Smooth muscle cell (in vitro differentiated cells): ENCODE measurements around the gene AASS. TPM values are rescaled to one million over a fixed set of nuclear protein-coding genes. Genes with fewer than 3 reads are reported as not detected.

Source experiments
- DNase-seq: peaks from one replicate; lab custom pipeline; 2025; ENCODE audit not compliant: unreplicated experiment; lab: John Stamatoyannopoulos, UW
- H2AFZ ChIP-seq: fragments of 200-600 bp; sonication (generic); 2 replicates; pipeline ENCODE4 v1.6.0; 2016; ENCODE audit warnings: antibody characterized with exemption, low read depth, mild to moderate bottlenecking
- H3F3A ChIP-seq: fragments of 200-600 bp; sonication (generic); 2 replicates; pipeline ENCODE4 v1.6.0; 2017; ENCODE audit warnings: antibody characterized with exemption, low read depth
- H3K27ac ChIP-seq: fragments of 200-600 bp; sonication (generic); 2 replicates; pipeline ENCODE4 v1.5.1; 2016; ENCODE audit warnings: low read depth, mild to moderate bottlenecking
- H3K27me3 ChIP-seq: fragments of 200-600 bp; sonication (generic); 2 replicates; pipeline ENCODE4 v1.6.1; 2016; ENCODE audit warnings: low read depth, mild to moderate bottlenecking
- H3K36me3 ChIP-seq: fragments of 200-600 bp; sonication (generic); 2 replicates; pipeline ENCODE4 v1.5.1; 2016; ENCODE audit warnings: low read depth
- H3K4me1 ChIP-seq: fragments of 200-600 bp; sonication (generic); 2 replicates; pipeline ENCODE4 v1.5.1; 2016; ENCODE audit warnings: low read depth
- H3K4me2 ChIP-seq: fragments of 200-600 bp; sonication (generic); 2 replicates; pipeline ENCODE4 v1.6.0; 2016; ENCODE audit warnings: mild to moderate bottlenecking
- H3K4me3 ChIP-seq: fragments of 200-600 bp; sonication (generic); 2 replicates; pipeline ENCODE4 v1.5.1; 2016; ENCODE audit warnings: mild to moderate bottlenecking
- H3K79me2 ChIP-seq: fragments of 200-600 bp; sonication (generic); 2 replicates; pipeline ENCODE4 v1.6.0; 2016; ENCODE audit warnings: low read depth, mild to moderate bottlenecking
- H3K9ac ChIP-seq: fragments of 200-600 bp; sonication (generic); 2 replicates; pipeline ENCODE4 v1.6.0; 2016; ENCODE audit warnings: low read depth
- H3K9me3 ChIP-seq: fragments of 200-600 bp; sonication (generic); replicated peaks from 2 replicates; pipeline ENCODE4 v1.5.1; 2016; ENCODE audit warnings: low read depth
- H4K20me1 ChIP-seq: fragments of 200-600 bp; sonication (generic); 2 replicates; pipeline ENCODE4 v1.6.0; 2016; ENCODE audit warnings: low read depth
- CTCF ChIP-seq: fragments of 200-600 bp; sonication (generic); IDR thresholded peaks from 2 replicates; pipeline ENCODE4 v1.5.1; 2017; ENCODE audit warnings: borderline replicate concordance, mild to moderate bottlenecking, antibody characterized with exemption; ENCODE audit not compliant: insufficient read depth, poor library complexity, severe bottlenecking
- WGBS: methylation state at CpG from one replicate; pipeline ENCODE4 v1.1.7; 2016; ENCODE audit warnings: low lambda C conversion rate; 5-methylcytosine and 5-hydroxymethylcytosine counted together
- polyA plus RNA-seq: library from polyadenylated mRNA; unstranded; fragments of >200 nt; fragmentation: Nextera tagmentation; extraction: Ambion mirVana; gene quantifications from 2 replicates; pipeline ENCODE4 v1.2.1, GENCODE V29; 2016
- total RNA-seq: library from RNA; depleted of rRNA; stranded (reverse); fragments of >200 nt; gene quantifications from 2 replicates; pipeline ENCODE4 v1.2.3, GENCODE V29; 2014

Gene AASS
- total and polyA plus RNA-seq, 2 experiments from 2014 or later = 9.8 to 23.8 TPM

GRCh38 chr7:122054393-122054792 lies 89.7 kb downstream of the AASS start:
- Histone ChIP-seq H3K27ac (no peak overlapping the region), H3K9me3 (no peaks in the 10 kb centered on the region), H3K9ac (no peak overlapping the region), H2AFZ (no peak overlapping the region), H3K4me3 (no peak overlapping the region), H3K36me3 (no peaks in the 10 kb centered on the region), H3K4me1 (no peaks in the 10 kb centered on the region), H4K20me1 (no peaks in the 10 kb centered on the region), H3K27me3 (no peaks in the 10 kb centered on the region), H3K79me2 (no peaks in the 10 kb centered on the region), H3F3A (no peaks in the 10 kb centered on the region), H3K4me2 (no peak overlapping the region)
- DNase-seq = no peak
- no peak for TF ChIP-seq CTCF
- WGBS = 100% methylated on average over 1 of the region's 1 CpG

- Histone ChIP-seq H3K9me3 (no peaks in the 10 kb centered on the region), H4K20me1 (no peaks in the 10 kb centered on the region), H3F3A (no peaks in the 10 kb centered on the region), H3K9ac (no peak overlapping the region), H3K79me2 (no peaks in the 10 kb centered on the region), H2AFZ (no peak overlapping the region), H3K27me3 (no peaks in the 10 kb centered on the region), H3K36me3 (no peaks in the 10 kb centered on the region), H3K4me1 (no peaks in the 10 kb centered on the region), H3K27ac (no peak overlapping the region), H3K4me3 (no peak overlapping the region), H3K4me2 (no peak overlapping the region)
- 91% methylated on average over 3 of the region's 3 CpGs for whole genome bisulfite sequencing
- DNase-seq = no peak
- TF ChIP-seq CTCF = no peak
Measured at GRCh38 chr7:122046402-122046801, 97.6 kb downstream of the AASS start.

- Histone ChIP-seq H3K9ac (no peak overlapping the region), H2AFZ (no peak overlapping the region), H3K79me2 (no peaks in the 10 kb centered on the region), H3K4me1 (no peaks in the 10 kb centered on the region), H4K20me1 (no peaks in the 10 kb centered on the region), H3K4me2 (no peak overlapping the region), H3K4me3 (no peak overlapping the region), H3F3A (no peaks in the 10 kb centered on the region), H3K27ac (no peak overlapping the region), H3K27me3 (no peaks in the 10 kb centered on the region), H3K36me3 (no peaks in the 10 kb centered on the region), H3K9me3 (no peaks in the 10 kb centered on the region)
- no peak for TF ChIP-seq CTCF
- 70% methylated on average over 3 of the region's 3 CpGs for WGBS
- no peak for DNase-seq
Measured at GRCh38 chr7:122040147-122040546, 103.9 kb downstream of the AASS start.

- DNase-seq = no peak
- H3K4me2 ChIP-seq = no peak overlapping the region
- H3F3A ChIP-seq = no peaks in the 10 kb centered on the region
- H4K20me1 ChIP-seq = no peaks in the 10 kb centered on the region
- H3K79me2 ChIP-seq = no peaks in the 10 kb centered on the region
- H3K36me3 ChIP-seq = no peaks in the 10 kb centered on the region
- no peak overlapping the region for H3K27ac ChIP-seq
- H3K4me3 ChIP-seq = no peak overlapping the region
- H3K9me3 ChIP-seq = no peaks in the 10 kb centered on the region
- no peaks in the 10 kb centered on the region for H3K27me3 ChIP-seq
- H3K9ac ChIP-seq = no peak overlapping the region
- H2AFZ ChIP-seq = no peak overlapping the region
- WGBS = 93% methylated on average over 3 of the region's 3 CpGs
- TF ChIP-seq CTCF = no peak
- no peaks in the 10 kb centered on the region for H3K4me1 ChIP-seq
Measured at GRCh38 chr7:122038904-122039303, 105.1 kb downstream of the AASS start.
